HL-60/S4 treated with phorbol 12-myristate 13-acetate at 8.2 ng/mL for 4 days and 3 days (cell line): ENCODE data around the gene DOCK9.

Experiments
- in situ Hi-C: fragments of 300-500 bp; cut with MboI; formaldehyde crosslinking; loops from 2 replicates; pipeline ENCODE4 v1.15.0; 2022; ENCODE audit warnings: low sequenced_read_pairs

Gene DOCK9

GRCh38 chr13:98976338-98976737 lies 1.5 kb downstream of the DOCK9 start:
- in situ Hi-C loops = no loop called here

GRCh38 chr13:98975822-98976261 lies 2.0 kb downstream of the DOCK9 start:
- in situ Hi-C loops = no loop called here

- in situ Hi-C loops = no loop called here
These were observed 3.8 kb downstream of the DOCK9 start for GRCh38 chr13:98974053-98974452.

GRCh38 chr13:98972627-98973026 lies 5.2 kb downstream of the DOCK9 start:
- in situ Hi-C loops = no loop called here

- in situ Hi-C loops = no loop called here
These were observed 5.8 kb downstream of the DOCK9 start for GRCh38 chr13:98972059-98972458.

DNA sequence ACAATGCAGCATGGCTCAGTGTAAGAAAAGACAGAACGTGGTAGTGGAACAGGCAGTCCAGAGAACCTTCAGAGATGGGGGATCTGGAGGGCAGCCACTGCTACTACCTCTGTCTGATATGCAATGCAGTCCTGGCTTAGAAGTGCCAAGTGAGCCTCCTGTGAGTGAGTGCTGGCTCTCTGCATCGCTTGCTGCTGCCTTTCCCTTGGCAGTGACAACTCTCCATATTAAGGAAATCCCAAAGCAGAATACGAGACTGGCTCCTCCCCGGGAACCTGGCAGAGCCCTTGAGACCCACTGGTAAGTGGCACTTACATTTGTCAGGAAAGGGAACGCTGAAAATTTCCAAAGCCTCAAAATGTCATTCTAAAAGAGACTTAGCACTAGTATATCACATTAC lies 7.5 kb downstream of the DOCK9 start:
- in situ Hi-C loops = no loop called here

GRCh38 chr13:98967491-98967890 lies 10.4 kb downstream of the DOCK9 start:
- in situ Hi-C loops = no loop called here

DNA sequence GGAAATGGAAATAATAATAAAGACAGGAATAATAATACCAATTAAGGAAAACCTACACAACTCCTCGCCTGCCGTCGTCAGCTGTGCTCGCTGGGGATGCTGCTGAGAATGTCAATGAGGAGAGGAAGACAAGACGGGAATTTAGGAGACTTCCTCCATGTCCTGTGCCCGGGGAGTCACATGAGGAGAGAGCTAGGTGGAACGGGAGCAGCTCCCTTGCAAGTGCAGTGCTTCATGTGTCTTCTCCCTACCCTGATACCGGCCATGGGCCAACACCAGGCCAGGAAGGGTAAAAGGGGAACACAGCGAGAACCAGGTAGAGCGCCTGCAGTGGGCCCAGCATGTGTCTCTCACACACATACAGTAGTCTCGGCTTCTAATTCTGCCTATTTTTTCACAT lies 11.8 kb downstream of the DOCK9 start:
- in situ Hi-C loops = no loop called here

DNA sequence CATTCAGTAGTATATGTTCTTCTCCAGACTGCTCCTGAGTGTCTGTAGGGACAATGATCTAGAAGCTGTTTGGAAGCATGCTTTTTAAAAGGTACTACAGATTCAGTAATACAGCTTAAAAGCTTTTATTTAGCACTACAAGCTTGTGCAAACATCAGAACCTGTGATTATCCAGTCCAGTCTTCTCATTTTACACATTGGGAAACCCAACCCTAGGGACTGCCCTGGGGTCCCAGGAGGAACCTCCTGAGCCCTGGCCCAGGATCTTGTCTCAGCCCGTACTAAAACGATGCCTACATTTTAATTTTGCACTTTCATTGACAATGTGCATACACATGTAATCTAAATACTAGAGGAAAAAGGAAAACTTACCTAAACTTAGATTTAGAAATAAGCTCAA lies 12.5 kb downstream of the DOCK9 start:
- in situ Hi-C loops = no loop called here

DNA sequence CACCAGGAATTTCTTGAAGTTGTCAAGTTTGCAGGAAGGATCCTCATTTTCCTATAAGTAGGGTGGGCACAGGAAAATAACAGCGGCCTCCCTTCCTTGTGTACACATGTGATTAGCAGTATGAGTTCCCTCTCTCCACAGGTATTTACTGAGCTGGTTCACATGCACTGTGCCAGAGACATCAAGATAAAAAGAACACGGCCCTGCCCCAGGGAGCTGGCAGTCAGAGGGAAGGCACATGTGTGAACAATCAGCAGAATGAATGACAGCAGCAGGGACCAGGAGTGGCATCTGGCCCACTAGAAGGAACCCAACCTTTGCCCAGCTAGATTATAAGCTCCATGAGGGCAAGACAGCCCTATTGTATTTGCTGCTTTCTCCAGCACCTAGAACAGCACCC lies 13.9 kb downstream of the DOCK9 start:
- in situ Hi-C loops = no loop called here

DNA sequence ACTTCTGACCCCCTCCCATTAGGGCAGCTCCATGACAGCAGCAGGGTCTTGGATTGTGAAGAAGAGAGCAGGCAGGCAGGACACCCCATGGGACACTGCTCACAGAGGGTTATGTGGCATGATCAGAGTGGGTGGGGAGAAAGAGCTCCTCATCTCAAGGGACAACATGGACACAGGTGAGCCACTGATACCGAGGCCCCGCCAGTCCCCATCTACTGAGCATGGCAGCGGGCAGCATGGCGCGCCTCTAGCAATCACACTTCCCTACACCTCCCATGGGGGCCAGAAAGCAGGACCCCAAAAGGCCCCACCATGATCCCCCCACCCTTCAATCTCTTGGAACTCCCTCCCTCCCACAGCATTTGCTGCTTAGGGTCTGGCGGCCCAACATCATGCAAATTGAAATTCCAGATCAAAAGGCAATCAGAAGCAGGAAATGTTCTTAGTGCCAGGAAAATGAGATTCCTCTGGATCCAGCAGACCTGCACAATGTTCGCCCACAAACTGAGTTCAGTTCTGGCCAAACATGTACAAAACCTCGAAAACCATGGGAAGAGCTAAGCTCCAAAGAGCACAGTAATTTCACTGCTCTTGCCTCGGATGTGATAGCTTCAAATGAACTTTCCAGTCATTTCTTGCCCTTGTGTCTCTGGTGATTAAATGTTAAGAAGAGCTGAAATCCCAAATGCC lies 14.8 kb downstream of the DOCK9 start:
- in situ Hi-C loops = no loop called here

GRCh38 chr13:98961503-98962105 lies 16.3 kb downstream of the DOCK9 start:
- in situ Hi-C loops = no loop called here

DNA sequence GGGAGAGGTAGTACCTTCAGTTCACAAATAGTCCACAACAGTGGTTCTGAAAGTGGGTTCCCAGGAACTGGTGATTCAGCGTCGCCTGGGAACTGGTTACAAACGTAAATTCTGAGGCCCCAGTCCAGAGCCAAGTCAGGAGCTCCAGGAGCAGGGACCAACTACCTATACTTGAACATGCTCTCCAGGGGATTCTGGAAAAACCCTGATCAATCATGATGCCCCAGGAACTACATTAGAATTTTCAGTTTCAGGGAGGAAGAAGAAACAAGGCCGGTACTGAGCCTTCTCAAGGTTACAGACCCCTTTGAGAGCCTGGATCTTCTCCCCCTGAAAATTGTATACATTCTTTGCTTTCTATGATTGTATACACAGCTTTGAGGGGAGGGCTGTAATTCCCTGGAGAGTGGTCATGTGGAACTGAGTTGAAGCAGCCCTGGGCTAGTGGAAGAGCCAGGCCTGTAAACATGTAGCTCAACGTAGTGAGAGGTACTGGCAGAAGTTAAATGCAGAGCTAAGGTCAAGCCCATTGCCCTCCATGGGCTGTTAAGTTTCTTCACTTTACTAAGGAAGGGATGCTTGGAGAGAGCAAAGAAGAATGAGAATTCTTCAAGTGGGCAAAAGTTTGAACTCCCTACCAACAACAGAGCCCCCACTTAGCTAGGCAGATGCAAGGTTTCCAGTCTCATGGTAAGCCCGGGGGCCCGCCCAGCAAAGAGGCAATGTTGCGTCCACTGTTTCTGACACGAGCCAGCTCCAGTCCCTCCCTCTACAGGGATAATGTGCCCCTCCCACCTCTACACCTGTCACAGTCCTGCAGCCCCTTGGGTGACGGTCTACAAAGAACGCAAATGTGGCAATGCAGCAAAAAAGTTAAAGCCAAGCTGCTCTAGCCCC lies 17.0 kb downstream of the DOCK9 start:
- in situ Hi-C loops = no loop called here

GRCh38 chr13:98959786-98960605 lies 17.9 kb downstream of the DOCK9 start:
- in situ Hi-C loops = no loop called here

DNA sequence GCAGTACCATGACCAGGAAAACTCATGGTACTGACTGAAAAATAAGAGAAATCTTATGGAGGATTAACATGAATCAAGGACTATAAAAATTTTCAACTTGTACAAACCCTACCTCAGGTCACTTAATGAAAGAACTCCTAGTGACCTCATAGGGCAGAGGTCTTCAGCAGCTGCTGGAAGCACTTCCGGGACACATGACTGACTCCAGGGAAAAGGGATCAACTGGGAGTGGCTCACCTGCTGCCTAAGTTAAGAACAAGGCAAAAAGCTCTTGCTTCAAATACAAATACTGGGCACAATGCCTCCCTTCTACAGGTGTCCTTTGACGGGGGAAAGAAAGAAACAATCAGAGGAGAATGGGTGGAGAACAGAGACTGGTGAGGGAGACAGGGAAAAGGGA lies 18.6 kb downstream of the DOCK9 start:
- in situ Hi-C loops = no loop called here

- in situ Hi-C loops = no loop called here
These were observed 19.4 kb downstream of the DOCK9 start for GRCh38 chr13:98958443-98958794.

GRCh38 chr13:98957731-98958442 lies 20.0 kb downstream of the DOCK9 start:
- in situ Hi-C loops = no loop called here

DNA sequence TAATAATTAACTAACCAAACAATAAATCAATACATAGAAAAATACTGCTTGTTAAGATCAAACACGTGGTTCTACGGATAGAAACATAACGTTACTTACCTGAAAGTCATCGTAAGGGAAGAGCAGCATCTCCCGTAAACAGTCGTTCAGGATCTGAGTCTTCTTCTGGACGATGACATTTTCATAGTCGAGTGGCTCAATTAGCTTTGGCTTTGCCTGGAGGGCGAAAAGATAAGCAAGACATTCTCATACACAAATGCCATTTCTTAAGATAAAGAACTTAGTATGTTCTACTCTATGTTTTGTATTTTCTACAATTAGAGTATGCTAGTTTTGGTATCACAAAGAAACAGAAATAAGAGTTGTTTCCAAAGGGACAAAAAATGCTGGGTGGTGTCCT lies 22.5 kb downstream of the DOCK9 start:
- in situ Hi-C loops = no loop called here

- in situ Hi-C loops = no loop called here
These were observed 23.6 kb downstream of the DOCK9 start for GRCh38 chr13:98954313-98954712.

DNA sequence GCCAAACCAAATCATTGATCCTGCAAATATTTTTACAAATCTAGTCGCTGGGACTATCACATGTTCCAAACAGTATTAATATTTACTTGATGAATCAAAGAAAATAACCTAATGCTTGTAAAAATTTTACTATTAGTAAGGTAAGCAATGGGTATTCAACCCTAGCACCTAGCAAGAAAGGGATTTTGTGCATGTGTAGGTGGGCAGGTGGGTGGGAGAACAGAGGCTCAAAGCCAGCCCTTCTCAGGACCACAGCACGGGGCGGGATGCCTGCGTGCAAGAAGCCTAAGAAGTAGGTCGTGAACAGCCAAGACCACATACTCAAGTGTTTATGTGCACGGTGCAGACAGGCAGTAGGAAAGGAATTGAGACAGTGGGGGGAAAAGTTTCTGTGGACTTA lies 26.6 kb downstream of the DOCK9 start:
- in situ Hi-C loops = no loop called here
